Karpas-422 (cell line): Measurements from ENCODE around the gene ZNF384. TPM values are rescaled to one million over a fixed set of nuclear protein-coding genes. Genes with fewer than 3 reads are reported as not detected.
A peak's percentile ranks its signal among the peaks of the same experiment; 100 is the strongest.
"Not testable (repeated sequence)": the region's sequence is repeated elsewhere in the genome, so short reads cannot be mapped to it uniquely, and the experiment has no call there.

Experiments
- DNase-seq: peaks from one replicate; pipeline ENCODE4 v3.0.0-alpha.2; 2015
- H2AFZ ChIP-seq: fragments of 200-600 bp; sonication (generic); 2 replicates; pipeline ENCODE4 v1.6.1; 2014; ENCODE audit warnings: antibody characterized with exemption, low read length, mixed read lengths
- H3K27ac ChIP-seq: fragments of 200-600 bp; sonication (generic); 2 replicates; pipeline ENCODE4 v1.5.1; 2014; ENCODE audit warnings: mild to moderate bottlenecking, low read length, moderate library complexity
- H3K27me3 ChIP-seq: fragments of 200-600 bp; sonication (generic); 2 replicates; pipeline ENCODE4 v1.6.1; 2014; ENCODE audit warnings: low read length, mixed read lengths
- H3K36me3 ChIP-seq: fragments of 200-600 bp; sonication (generic); 2 replicates; pipeline ENCODE4 v1.6.1; 2014; ENCODE audit warnings: low read length, mixed read lengths; ENCODE audit not compliant: insufficient read depth
- H3K4me1 ChIP-seq: fragments of 200-600 bp; sonication (generic); 2 replicates; pipeline ENCODE4 v1.6.1; 2014; ENCODE audit warnings: mild to moderate bottlenecking, low read length, mixed read lengths
- H3K4me2 ChIP-seq: fragments of 200-600 bp; sonication (generic); 2 replicates; pipeline ENCODE4 v1.6.1; 2014; ENCODE audit warnings: low read length, low read depth, mild to moderate bottlenecking; ENCODE audit not compliant: poor library complexity, severe bottlenecking
- H3K4me3 ChIP-seq: fragments of 200-600 bp; sonication (generic); 2 replicates; pipeline ENCODE4 v1.5.1; 2014; ENCODE audit warnings: mild to moderate bottlenecking, antibody characterized with exemption, low read length, mixed read lengths
- H3K79me2 ChIP-seq: fragments of 200-600 bp; sonication (generic); 2 replicates; pipeline ENCODE4 v1.6.1; 2014; ENCODE audit warnings: mild to moderate bottlenecking, low read length, mixed read lengths
- H3K9ac ChIP-seq: fragments of 200-600 bp; sonication (generic); 2 replicates; pipeline ENCODE4 v1.6.0; 2014; ENCODE audit warnings: low read length
- H3K9me2 ChIP-seq: fragments of 200-600 bp; sonication (generic), shearing (Covaris generic); replicated peaks from 2 replicates; pipeline ENCODE4 v1.6.0; 2014; ENCODE audit warnings: mild to moderate bottlenecking, low read length, moderate library complexity; ENCODE audit not compliant: insufficient read depth
- H3K9me3 ChIP-seq: fragments of 300-700, 200-600 bp; sonication (generic); 2 replicates; pipeline ENCODE4 v1.6.1; 2014; ENCODE audit warnings: low read length, mixed read lengths
- H4K20me1 ChIP-seq: fragments of 200-600 bp; sonication (generic); 2 replicates; pipeline ENCODE4 v1.6.1; 2014; ENCODE audit warnings: mild to moderate bottlenecking, antibody characterized with exemption, low read length, low read depth; ENCODE audit not compliant: insufficient read depth
- total RNA-seq: library from RNA; depleted of rRNA; stranded (reverse); fragments of >200 nt; shearing (Covaris generic); gene quantifications from 2 replicates; pipeline ENCODE4 v1.2.3, GENCODE V29; 2014; ENCODE audit warnings: low replicate concordance

The ZNF384 gene
- total RNA-seq, 1 experiment from 2014 or later = 35.5 TPM

DNA sequence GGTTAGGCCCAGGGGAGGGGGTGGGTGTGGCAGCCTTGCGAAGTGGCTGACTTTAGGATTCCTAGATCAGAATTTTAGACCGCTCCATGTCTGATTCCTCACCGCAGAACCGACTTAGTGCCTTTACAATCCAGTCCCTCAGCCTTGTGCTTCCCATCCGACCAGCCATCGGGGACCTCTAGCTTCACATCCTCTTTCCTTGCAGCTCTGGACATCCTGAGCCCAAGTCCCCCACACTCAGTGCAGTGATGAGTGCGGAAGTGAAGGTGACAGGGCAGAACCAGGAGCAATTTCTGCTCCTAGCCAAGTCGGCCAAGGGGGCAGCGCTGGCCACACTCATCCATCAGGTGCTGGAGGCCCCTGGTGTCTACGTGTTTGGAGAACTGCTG lies 35.2 kb upstream of the ZNF384 start:
- Histone ChIP-seq H3K4me2 (peak overlapping the region; percentile 80), H3K4me3 (peak overlapping the region; percentile 92), H3K27me3 (no peaks in the 10 kb centered on the region), H2AFZ (peak overlapping the region; percentile 36; the same call in 1 of the 2 replicates), H3K27ac (peak overlapping the region; percentile 63), H3K9me2 (no peaks in the 10 kb centered on the region), H3K4me1 (peaks cover 28% of the 10 kb centered on the region), H4K20me1 (no peaks in the 10 kb centered on the region), H3K36me3 (peaks cover 6% of the 10 kb centered on the region), H3K9me3 (no peaks in the 10 kb centered on the region), H3K9ac (peak overlapping the region; percentile 71), H3K79me2 (peaks cover 7% of the 10 kb centered on the region)
- peak; percentile 75 for DNase-seq

GRCh38 chr12:6723607-6724408 lies 34.6 kb upstream of the ZNF384 start, which contains the start of gene COPS7A:
TSS of gene COPS7A (plus strand) at chr12:6724046. CDS start at chr12:6724657, 611 bp downstream.
- H3K4me3 ChIP-seq = peak within 1 kb of the TSS; percentile 92
- H3K9ac ChIP-seq = peak within 1 kb of the TSS; percentile 91
- peaks cover 2% of the 10 kb centered on the region; the same call in 1 of the 2 replicates for H3K36me3 ChIP-seq
- H4K20me1 ChIP-seq = no peaks in the 10 kb centered on the region
- no peaks in the 10 kb centered on the region for H3K9me2 ChIP-seq
- H3K79me2 ChIP-seq = peaks cover 7% of the 10 kb centered on the region
- no peaks in the 10 kb centered on the region for H3K9me3 ChIP-seq
- H2AFZ ChIP-seq = peak within 1 kb of the TSS; percentile 74; the same call in 1 of the 2 replicates
- H3K27ac ChIP-seq = peak within 1 kb of the TSS; percentile 68
- H3K4me2 ChIP-seq = peak within 1 kb of the TSS; percentile 80
- H3K27me3 ChIP-seq = no peaks in the 10 kb centered on the region
- peaks cover 28% of the 10 kb centered on the region for H3K4me1 ChIP-seq
- peak; percentile 100 for DNase-seq

DNA sequence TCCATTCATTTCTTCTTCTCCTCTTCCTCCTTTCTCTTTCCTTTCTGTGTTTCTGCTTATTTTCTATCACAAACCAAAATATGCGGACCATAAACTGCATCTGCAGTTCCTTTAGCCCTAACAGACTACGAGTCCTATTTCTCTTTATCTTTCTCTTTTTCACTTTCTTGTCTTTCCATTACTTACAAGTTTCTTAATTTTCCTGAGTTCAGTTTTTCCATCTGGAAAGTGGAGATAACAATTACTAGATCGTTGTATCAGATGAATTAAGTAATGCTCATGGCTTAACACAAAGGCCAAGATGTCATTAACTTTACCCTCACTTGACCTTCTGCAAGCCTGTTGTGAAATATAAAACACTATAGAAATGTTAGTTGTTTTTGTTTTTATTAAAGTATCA lies 33.7 kb upstream of the ZNF384 start:
- H3K4me3 ChIP-seq = peak overlapping the region; percentile 92
- no peaks in the 10 kb centered on the region for H3K9me3 ChIP-seq
- DNase-seq = no peak

DNA sequence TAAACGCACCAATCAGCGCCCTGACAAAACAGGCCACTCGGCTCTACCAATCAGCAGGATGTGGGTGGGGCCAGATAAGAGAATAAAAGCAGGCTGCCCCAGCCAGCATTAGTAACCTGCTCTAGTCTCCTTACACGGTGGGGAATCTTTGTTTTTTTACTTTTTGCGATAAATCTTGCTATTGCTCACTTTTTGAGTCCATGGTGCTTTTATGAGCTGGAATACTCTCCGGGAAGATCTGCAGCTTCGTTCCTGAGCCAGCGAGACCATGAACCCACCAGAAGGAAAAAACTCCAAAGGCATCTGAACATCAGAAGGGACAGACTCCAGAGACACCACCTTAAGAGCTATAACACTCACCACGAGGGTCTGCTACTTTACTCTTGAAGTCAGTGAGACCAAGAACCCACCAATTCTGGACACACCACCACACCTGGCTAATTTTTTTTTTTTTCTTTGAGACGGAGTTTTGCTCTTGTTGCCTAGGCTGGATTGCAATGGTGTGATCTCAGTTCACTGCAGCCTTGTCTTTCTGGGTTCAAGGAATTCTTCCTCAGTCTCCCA lies 27.8 kb upstream of the ZNF384 start:
- no peak overlapping the region for H3K4me2 ChIP-seq
- H3K36me3 ChIP-seq = no peaks in the 10 kb centered on the region
- DNase-seq = no peak
- H3K79me2 ChIP-seq = no peaks in the 10 kb centered on the region
- H3K27me3 ChIP-seq = no peaks in the 10 kb centered on the region
- H4K20me1 ChIP-seq = no peaks in the 10 kb centered on the region
- no peak overlapping the region for H2AFZ ChIP-seq
- no peak overlapping the region for H3K9ac ChIP-seq
- no peak overlapping the region for H3K27ac ChIP-seq
- H3K4me1 ChIP-seq = peaks cover 3% of the 10 kb centered on the region; the same call in 1 of the 2 replicates
- H3K9me2 ChIP-seq = no peaks in the 10 kb centered on the region
- H3K9me3 ChIP-seq = no peaks in the 10 kb centered on the region
- no peak overlapping the region for H3K4me3 ChIP-seq

More for the DNA sequence above, 33.7 kb upstream of the ZNF384 start:
- Histone ChIP-seq H3K79me2 (peaks cover 7% of the 10 kb centered on the region), H3K4me2 (peak overlapping the region; percentile 80), H3K4me1 (peaks cover 28% of the 10 kb centered on the region), H3K9ac (peak overlapping the region; percentile 91), H3K27ac (peak overlapping the region; percentile 68), H4K20me1 (no peaks in the 10 kb centered on the region), H2AFZ (0 out of 2 replicates have a peak overlapping the region, but pooled peaks have one; percentile 74), H3K27me3 (no peaks in the 10 kb centered on the region), H3K9me2 (no peaks in the 10 kb centered on the region), H3K36me3 (no peaks in the 10 kb centered on the region)

- H4K20me1 ChIP-seq, H3K4me1 ChIP-seq, DNase-seq, H3K36me3 ChIP-seq, H3K9me2 ChIP-seq, H2AFZ ChIP-seq, H3K4me2 ChIP-seq, H3K79me2 ChIP-seq, H3K4me3 ChIP-seq, H3K9ac ChIP-seq, H3K27ac ChIP-seq, H3K9me3 ChIP-seq, H3K27me3 ChIP-seq: not testable (repeated sequence)
Observed at GRCh38 chr12:6716031-6716873, 27.1 kb upstream of the ZNF384 start.

DNA sequence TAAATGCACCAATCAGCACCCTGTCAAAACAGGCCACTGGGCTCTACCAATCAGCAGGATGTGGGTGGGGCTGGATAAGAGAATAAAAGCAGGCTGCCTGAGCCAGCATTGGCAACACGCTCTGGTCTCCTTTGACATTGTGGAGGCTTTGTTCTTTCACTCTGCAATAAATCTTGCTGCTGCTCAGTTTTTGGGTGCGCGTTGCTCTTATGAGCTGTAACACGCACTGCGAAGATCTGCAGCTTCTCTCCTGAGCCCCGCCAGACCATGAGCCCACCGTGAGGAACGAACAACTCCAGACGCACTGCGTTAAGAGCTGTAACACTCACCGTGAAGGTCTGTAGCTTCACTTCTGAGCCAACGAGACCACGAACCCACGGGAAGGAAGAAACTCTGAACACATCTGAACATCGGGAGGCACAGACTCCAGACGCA lies 19.8 kb upstream of the ZNF384 start:
- Histone ChIP-seq H3K4me3 (no peak overlapping the region), H3K9ac (no peak overlapping the region), H3K27ac (no peak overlapping the region), H3K4me2 (no peak overlapping the region), H2AFZ (no peak overlapping the region), H3K4me1 (no peaks in the 10 kb centered on the region), H3K79me2 (no peaks in the 10 kb centered on the region), H3K9me3 (no peaks in the 10 kb centered on the region), H3K9me2 (no peaks in the 10 kb centered on the region), H3K27me3 (no peaks in the 10 kb centered on the region), H3K36me3 (no peaks in the 10 kb centered on the region), H4K20me1 (no peaks in the 10 kb centered on the region)
- peak; percentile 61 for DNase-seq

DNA sequence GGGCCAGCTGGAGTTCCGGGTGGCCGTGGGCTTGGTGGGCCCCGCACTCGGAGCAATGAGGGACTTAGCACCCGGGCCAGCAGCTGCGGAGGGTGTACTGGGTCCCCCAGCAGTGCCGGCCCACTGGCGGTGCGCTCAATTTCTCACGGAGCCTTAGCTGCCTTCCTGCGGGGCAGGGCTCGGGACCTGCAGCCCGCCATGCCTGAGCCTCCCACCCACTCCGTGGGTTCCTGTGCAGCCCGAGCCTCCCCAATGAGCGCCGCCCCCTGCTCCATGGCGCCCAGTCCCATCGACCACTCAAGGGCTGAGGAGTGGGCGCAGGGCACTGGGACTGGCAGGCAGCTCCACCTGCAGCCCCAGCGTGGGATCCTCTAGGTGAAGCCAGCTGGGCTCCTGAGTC lies 19.2 kb upstream of the ZNF384 start:
- H3K4me3 ChIP-seq, H3K36me3 ChIP-seq, H4K20me1 ChIP-seq, H3K27me3 ChIP-seq, H3K79me2 ChIP-seq, H2AFZ ChIP-seq, DNase-seq, H3K9me2 ChIP-seq, H3K27ac ChIP-seq, H3K4me2 ChIP-seq, H3K9me3 ChIP-seq, H3K4me1 ChIP-seq, H3K9ac ChIP-seq: not testable (repeated sequence)

GRCh38 chr12:6703631-6704030 lies 14.5 kb upstream of the ZNF384 start:
- peaks cover 3% of the 10 kb centered on the region; the same call in 1 of the 2 replicates for H3K4me1 ChIP-seq
- no peak overlapping the region for H3K4me2 ChIP-seq
- H2AFZ ChIP-seq = no peak overlapping the region
- no peaks in the 10 kb centered on the region for H3K9me3 ChIP-seq
- no peaks in the 10 kb centered on the region for H3K36me3 ChIP-seq
- 0 out of 2 replicates have a peak overlapping the region, but pooled peaks have one; percentile 7 for H3K9ac ChIP-seq
- H3K27me3 ChIP-seq = no peaks in the 10 kb centered on the region
- H3K27ac ChIP-seq = no peak overlapping the region
- H3K9me2 ChIP-seq = no peaks in the 10 kb centered on the region
- H4K20me1 ChIP-seq = no peaks in the 10 kb centered on the region
- H3K79me2 ChIP-seq = no peaks in the 10 kb centered on the region
- DNase-seq = peak; percentile 49
- H3K4me3 ChIP-seq = no peak overlapping the region
